GM23338 (cell line): ENCODE data around the gene VWA7.
A peak's percentile ranks its signal among the peaks of the same experiment; 100 is the strongest.

Source experiments
- CREB1 ChIP-seq: fragments of 250-450 bp; sonication (Bioruptor Pico); IDR thresholded peaks from 2 replicates; pipeline ENCODE4 v1.5.0; 2020; ENCODE audit warnings: low read depth, mild to moderate bottlenecking, moderate library complexity
- CTCF ChIP-seq, 2 experiments: fragments of 200-600 bp in 1 of 2; sonication (generic) in 1 of 2; conservative IDR thresholded peaks; 2 replicates each; pipeline versions ENCODE4 v1.5.1 to v1.6.1; 2016 to 2017; ENCODE audit warnings: antibody characterized with exemption in 2 of 2, low read depth in 2 of 2, mild to moderate bottlenecking in 2 of 2, moderate library complexity in 1 of 2
- ETS1 ChIP-seq: IDR thresholded peaks from 2 replicates; pipeline ENCODE4 v1.6.1; 2016; ENCODE audit warnings: antibody characterized with exemption
- EZH2 ChIP-seq: fragments of 200-600 bp; sonication (generic); IDR thresholded peaks from one replicate; pipeline ENCODE4 v1.8.0; 2017; ENCODE audit warnings: antibody characterized with exemption, mild to moderate bottlenecking, low read depth; ENCODE audit not compliant: unreplicated experiment
- EZH2phosphoT487 ChIP-seq: fragments of 200-600 bp; sonication (generic); IDR thresholded peaks from one replicate; pipeline ENCODE4 v1.8.1; 2018; ENCODE audit warnings: antibody characterized with exemption; ENCODE audit not compliant: unreplicated experiment
- JUNB ChIP-seq: IDR thresholded peaks from one replicate; pipeline ENCODE4 v1.6.1; 2016; ENCODE audit warnings: antibody characterized with exemption; ENCODE audit not compliant: unreplicated experiment
- NANOG ChIP-seq: IDR thresholded peaks from 2 replicates; pipeline ENCODE4 v1.6.1; 2016; ENCODE audit warnings: antibody characterized with exemption, borderline replicate concordance
- POLR2AphosphoS5 ChIP-seq: IDR thresholded peaks from 2 replicates; pipeline ENCODE4 v1.6.1; 2016; ENCODE audit warnings: antibody characterized with exemption, low read depth
- REST ChIP-seq: IDR thresholded peaks from one replicate; pipeline ENCODE4 v1.6.1; 2018; ENCODE audit warnings: antibody characterized with exemption; ENCODE audit not compliant: unreplicated experiment
- STAT1 ChIP-seq: IDR thresholded peaks from one replicate; pipeline ENCODE4 v1.6.1; 2016; ENCODE audit warnings: antibody characterized with exemption; ENCODE audit not compliant: unreplicated experiment
- ZNF114 ChIP-seq: fragments of 250-450 bp; sonication (Bioruptor Pico); IDR thresholded peaks from 2 replicates; pipeline ENCODE4 v1.5.0; 2020; ENCODE audit warnings: mild to moderate bottlenecking, moderate library complexity
- ZNF331 ChIP-seq: fragments of 250-450 bp; sonication (Bioruptor Pico); IDR thresholded peaks from 2 replicates; pipeline ENCODE4 v1.5.0; 2020; ENCODE audit warnings: low read depth, mild to moderate bottlenecking, moderate library complexity

DNA sequence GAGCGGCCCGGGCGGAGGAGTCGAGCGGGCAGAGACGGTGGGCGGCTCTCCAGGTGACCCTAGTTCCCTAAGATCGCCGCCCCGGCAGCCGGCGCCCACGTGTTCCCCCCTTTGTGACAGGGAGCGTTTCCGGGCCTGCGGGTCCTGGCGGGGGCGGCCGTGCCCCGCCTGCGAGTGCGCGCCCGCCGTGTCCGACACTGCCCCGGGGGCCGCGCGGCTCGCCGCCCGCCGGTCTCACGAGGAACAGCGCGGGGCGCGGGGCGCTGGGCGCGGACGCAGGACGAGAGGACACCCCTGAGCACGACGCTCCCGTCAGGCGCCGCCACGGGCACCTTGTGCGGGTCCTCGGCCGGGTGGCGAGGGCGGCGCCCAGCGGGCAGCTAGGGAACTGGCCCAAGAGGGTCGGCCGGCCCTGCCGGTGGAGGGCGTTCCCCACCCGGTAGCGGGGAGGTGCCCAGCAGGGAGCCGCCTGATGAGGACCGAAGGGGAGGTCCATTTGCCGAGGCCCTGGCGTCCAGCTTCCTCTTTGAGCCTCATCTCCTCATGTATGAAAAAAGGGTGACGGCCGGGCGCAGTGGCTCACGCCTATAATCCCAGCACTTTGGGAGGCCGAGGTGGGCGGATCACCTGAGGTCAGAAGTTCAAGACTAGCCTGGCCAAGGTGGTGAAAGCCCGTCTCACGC, 18.6 kb upstream of the VWA7 start, which contains the start of gene VARS1:
- peak; percentile 38 for TF ChIP-seq POLR2AphosphoS5
- TF ChIP-seq CTCF (conservative IDR thresholded peaks at IDR 0.05; ENCODE audit: low read depth in 2 of 2): peak; percentile 39 to 97; a peak in 3 of 4 replicates
- no peak for TF ChIP-seq EZH2
- TF ChIP-seq EZH2phosphoT487: no peak
- TF ChIP-seq ETS1: peak; percentile 27; the same call in 1 of the 2 replicates
- no peak for TF ChIP-seq NANOG
- TF ChIP-seq ZNF331 (CRISPR knock-in tag): no peak
- TF ChIP-seq JUNB: no peak
- no peak for TF ChIP-seq STAT1
- no peak for TF ChIP-seq CREB1 (CRISPR knock-in tag)
- no peak for TF ChIP-seq ZNF114 (CRISPR knock-in tag)
- TF ChIP-seq REST: no peak
